ENCODE results near the gene CBLL1.

Gene CBLL1

DNA sequence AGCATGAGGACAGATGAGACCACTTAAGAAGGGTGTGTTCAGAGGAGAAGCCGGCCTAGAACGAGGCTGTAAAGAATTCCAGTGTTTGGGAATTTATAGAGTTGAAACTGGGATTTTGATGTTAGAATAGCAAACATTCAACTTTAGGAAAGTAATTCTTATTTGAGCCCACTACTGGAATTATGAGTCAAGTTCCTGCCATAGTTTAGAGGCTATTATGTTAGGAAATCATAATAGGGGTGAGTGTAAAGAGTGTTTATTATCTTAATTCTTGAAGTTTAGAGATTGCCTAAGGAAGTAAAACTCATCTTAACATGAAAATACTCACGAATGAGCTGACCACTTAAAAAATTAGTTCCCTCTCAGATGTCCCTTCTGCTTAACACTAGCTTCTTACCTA is 2.1 kb downstream of the CBLL1 start:
- no peak for DNase-seq

DNA sequence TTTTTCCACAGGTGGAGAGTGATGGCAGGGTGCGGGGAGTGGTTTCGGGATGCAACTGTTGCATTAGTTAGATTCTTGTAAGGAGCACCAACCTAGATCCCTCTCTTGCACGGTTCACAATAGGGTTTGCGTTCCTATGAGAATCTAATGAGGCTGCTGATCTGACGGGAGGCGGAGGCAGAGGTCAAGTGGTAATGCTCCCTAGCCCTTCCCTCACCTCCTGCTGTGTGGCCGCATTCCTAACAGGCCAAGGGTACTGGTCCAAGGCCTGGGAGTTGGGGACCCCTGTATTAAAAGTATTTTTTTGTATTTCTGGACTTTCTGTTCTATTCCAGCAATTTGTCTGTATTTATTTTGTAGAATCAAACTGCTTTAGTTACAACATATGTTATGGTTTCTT is 7.2 kb downstream of the CBLL1 start:
- DNase-seq = no peak

DNA sequence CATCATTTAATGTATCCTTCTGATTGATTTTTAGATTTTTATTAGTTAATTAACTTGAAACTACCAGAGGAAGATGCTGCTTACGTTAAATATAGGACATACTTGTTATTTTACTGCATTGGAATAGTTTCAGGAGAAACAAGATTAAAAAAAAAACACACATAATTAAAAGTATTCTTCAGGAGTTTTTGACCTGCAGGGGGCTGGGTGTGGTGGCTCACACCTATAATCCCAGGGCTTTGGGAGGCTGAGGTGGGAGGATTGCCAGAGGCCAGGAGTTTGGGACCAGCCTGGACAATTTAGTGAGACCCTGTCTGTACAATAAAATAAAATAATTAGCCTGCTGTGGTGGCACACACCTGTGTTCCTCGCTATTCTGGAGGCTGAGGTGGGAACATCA is 10.7 kb downstream of the CBLL1 start:
- DNase-seq = no peak

DNA sequence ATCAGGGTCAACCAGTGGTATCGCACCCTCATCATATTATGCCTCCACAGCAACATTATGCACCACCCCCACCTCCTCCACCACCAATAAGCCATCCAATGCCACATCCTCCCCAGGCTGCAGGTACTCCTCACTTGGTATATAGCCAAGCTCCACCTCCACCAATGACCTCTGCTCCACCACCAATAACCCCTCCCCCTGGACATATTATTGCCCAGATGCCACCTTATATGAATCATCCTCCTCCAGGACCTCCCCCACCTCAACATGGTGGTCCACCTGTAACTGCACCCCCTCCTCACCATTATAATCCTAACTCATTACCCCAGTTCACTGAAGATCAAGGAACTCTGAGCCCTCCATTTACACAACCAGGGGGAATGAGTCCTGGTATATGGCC is 14.7 kb downstream of the CBLL1 start:
- no peak for DNase-seq

DNA sequence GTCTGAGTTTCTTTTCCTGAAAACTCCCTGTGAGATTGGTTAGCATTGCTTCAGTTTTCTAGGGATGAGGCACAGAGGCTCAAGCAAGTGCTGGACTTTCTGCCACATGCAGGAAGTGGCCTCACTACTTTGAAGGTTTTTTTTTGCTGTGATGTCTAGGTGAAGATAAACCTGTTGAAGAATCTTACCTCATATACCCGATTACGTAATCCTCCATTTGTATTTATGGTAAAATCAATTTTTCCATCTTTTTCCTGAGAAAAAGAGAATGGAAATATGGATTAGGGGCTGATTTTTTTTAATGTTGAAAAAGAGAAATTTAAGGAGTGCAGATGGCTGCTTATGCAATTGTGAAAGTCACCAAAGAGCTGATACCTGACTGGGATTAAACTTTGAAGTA is 23.4 kb downstream of the CBLL1 start:
- DNase-seq = no peak

DNA sequence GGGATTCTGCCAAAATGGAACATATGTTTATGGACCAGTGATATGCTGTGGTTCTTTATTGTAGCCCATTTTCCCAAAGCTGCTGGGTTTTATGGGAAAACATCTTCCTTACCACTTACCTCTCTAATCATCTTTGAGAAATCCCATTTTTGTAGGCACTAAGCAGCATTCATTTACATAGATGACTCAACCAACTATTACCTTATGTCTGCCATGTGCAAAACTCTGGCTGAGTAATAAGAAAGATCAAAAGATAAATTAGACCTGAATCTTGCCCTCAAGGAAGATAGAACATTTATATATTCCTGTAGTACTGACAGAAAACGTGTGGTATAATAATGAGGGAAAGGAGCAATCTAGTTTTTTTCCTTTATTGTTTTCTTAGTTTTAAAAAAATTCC is 24.3 kb downstream of the CBLL1 start:
- DNase-seq = no peak

DNA sequence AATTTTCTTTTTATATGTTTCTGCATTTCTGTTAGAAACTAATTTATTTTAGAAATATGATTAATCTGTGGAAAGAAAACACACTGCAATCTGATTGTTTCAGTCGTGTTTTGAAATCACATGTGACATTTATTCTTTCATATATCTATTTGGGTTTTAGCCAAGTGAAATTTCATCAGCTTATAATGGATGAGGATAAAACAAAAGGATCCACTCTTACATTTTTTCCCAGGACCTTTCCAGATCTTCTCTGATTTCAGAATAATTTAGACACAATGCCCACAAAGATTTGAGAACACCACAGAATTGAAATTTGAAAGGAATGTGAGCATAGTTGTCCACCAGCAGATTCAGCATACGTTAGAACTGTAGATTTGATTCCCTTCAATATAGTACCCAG is 29.1 kb downstream of the CBLL1 start:
- DNase-seq = no peak

DNA sequence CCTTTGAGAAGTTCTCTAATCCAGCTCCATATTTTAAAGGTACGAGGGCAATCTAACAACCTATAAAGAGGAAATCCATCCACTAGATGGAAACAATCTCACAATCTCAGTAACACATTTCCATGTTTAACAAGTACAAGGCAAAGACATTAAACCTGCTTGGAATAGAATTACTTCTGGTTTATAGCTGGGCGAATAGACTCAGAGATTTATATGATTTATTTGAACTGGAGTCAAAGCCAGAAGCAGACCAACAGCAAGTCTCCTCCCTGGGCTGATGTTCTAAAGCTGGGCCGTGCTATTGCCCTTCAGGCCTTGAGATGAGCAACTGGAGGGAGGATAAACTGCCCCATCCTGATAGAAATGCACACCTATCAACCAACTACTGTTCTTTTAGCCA is 33.8 kb downstream of the CBLL1 start:
- DNase-seq = no peak

DNA sequence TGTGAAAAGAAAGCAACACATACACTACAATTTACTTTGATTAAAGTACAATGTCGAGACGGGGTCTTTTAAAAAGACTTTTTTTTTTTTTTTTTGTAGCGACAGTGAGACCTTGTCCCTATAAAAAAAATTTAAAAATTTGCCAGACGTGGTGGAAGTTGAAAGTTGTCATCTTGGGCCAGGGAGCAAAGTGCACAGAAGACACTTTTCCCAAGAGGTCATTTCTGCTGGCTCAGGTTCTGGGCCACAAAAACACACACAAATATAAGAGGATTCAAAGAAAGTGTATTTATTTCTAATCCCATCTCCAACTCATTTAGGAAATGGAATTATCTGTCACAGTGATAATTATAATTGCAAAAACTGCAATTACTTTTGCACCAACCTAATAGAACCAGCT is 34.3 kb downstream of the CBLL1 start:
- no peak for DNase-seq

DNA sequence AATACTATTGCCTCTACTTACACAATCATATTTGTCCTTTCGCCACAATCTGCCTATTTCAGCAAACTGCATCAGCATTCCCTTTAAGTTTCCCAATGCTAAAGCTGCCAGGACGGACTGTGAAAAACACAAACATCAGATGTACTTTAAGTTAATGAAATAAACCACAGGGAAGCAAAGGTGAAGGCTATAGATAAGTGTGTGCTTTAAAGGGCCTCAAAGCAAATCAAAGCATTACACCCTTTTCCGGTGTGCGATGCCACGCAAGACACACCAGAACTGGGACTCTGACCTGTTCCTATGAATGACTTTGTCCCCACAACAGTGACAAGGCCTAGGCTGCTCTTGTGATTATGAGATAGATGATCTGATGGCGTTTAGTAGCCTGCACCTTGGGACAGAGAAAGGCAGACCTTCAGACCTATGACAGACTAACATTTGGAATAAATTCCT is 35.7 kb downstream of the CBLL1 start:
- no peak for DNase-seq

DNA sequence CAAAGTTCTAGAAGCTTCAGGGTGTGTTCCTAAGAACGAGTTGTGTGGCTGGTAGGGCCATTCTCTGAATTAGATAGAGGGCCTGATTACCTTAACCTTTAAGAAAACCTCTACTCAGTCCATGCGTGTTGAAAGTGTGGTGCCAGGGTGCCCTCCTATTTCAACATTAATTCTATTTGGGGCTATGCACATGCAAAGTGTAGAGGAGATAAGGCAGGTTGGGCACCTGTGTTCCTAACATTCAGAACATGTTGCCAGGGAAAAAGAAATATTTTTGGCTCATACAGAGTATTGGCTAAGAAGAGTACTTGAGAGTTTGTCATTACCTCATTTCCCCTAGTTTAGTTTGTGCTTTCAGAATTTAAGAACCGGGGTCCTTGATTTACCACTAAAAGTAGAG is 38.4 kb downstream of the CBLL1 start:
- DNase-seq = no peak

DNA sequence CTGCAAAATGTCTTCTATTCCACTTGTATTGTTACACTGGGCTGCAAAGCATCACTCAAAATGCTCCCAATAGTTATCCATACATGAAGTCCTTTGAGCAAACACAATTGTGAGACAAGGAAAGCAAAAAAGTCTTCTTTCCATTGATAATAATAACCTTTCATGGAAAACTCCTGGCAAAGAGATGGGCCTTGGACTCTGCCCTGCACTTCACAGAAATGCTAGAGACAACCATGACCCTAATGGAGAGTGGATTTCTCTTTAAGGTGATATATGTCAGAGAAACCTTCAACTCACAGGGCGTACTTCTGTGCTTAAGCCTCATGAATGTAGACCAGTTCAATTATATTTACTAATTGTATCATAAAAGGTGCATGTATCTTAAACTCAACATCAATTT is 39.7 kb downstream of the CBLL1 start:
- DNase-seq = no peak

DNA sequence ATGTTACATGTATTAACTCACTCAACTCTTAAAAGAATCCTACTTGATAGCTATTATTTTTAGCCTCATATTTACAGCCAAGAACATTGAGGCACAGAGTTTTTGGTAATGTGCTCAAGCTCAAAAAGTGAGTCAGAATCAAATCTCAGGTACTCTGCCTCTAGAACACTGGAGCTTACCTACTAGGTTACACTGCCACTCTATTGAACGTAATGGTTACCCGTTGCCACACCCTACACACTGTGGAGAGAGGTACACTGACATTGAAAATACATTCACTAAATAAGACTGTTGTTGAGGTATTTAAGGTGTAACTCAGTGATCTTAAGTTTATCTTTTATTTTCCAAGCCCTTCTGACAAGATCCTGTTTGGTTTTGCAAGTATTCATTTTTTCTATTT is 41.2 kb downstream of the CBLL1 start:
- no peak for DNase-seq

DNA sequence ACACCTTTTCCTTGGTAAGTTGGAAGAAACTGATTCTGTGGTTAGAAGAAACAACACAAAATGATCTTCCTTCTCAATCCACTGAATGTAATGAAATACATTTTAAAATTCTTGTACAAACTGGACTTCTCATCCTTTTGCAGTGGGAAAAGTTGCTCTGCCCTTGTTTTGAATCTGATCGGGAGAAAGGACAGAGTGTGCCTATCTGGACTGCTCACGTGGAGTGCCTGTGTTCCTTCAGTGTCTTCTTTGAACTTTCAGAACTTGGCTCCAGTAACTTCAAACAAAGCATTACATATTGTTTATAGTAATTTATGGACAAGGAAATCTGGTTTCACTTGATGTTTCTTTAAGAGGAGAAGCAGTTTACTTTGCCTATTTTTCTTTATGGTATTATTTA is 42.0 kb downstream of the CBLL1 start:
- no peak for DNase-seq

DNA sequence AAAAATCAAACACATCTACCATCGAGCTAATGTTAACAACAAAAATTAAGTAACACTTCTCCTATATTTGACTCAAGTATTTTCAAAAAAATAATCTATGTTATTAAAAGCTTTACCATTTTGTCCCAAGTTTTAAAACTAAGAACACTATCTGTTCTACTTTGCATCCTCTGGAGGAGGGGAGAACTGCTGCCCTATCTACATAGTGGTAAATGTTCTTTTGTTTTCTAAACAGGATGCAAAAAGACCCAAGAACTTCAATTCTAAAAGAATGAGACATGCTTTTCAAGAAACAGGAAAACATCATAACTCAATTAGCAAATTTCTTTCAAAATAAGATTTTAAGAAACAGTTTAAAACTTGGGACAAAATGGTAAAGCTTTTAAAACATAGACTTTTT is 44.3 kb downstream of the CBLL1 start:
- no peak for DNase-seq

DNA sequence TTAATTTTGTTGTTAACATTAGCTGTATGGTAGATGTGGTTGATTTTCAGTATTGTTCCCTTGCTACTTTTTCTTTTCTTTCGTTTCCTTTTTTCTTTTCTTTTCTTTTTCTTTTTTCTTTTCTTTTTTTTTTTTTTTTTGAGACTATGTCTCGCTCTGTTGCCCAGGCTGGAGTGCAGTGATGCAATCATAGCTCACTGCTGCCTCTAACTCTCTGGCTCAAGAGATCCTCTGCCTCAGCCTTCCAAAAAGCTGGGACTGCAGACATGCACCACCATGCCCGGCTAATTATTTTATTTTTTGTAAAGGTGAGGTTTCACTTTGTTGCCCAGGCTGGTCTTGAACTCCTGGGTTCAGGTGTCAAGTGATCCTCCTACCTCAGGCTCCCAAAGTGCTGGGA is 44.7 kb downstream of the CBLL1 start:
- DNase-seq = no peak

DNA sequence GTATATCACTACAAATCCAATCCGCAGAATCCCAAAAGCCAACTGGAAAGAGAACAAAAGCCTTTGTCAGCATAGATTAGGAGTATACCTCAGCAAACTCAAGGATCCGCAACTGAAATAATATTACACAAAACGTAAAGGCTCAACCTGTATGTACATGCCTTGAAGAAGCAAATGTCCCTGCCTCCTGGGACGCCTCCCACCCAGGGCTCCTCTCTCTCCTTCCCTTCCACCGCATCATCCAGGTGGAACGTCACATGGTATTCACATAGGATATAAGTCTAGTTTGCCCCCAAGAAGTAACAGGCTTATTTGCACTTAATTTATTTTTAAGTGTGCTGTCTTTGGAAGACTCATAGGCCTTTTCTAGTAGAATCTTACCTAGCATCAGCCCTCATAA is 45.7 kb downstream of the CBLL1 start:
- no peak for DNase-seq

DNA sequence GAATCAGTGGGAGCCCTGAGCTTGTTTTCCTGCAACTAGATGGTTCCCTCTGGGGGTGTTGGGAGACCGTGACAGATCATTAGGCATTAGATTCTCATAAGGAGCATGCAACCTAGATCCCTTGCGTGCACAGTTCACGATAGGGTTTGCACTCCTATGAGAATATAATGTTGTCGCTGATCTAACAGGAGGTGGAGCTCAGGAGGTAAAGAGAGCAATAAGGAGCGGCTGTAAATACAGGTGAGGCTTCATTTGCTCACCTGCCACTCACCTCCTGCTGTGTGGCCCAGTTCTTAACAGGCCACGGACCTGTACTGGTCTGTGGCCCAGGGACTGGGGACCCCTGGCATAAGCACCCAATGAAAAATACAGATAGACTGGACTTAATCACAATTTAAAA is 48.4 kb downstream of the CBLL1 start:
- no peak for DNase-seq

DNA sequence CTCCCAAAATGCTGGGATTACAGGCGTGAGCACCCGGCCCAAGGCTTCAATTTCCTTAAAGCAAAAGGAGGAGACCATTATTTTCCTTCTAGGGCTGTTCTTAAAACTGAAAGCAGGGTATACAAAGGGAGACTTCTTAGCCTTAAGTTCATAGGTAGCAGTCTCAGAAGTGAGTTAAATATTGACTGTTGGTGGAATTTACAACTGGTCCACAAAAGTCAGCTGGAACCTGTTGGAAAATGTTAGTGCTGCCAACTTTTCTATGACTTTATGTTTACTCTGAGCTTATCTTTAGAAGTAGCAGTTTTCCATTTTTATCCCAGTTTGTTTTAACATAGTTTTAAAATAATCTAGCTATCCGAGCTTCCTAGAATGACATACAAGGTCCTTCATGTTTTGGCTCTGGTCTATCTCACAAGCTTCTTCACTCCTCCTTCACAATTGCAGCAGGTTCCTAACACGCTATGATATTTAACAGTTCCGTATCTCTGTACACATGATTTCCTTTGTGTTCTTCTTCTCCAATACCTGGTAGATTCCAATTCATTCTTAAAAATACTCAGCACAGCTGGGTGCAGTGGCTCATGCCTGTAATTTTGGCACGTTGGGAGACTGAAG is 55.8 kb downstream of the CBLL1 start:
- no peak for DNase-seq

DNA sequence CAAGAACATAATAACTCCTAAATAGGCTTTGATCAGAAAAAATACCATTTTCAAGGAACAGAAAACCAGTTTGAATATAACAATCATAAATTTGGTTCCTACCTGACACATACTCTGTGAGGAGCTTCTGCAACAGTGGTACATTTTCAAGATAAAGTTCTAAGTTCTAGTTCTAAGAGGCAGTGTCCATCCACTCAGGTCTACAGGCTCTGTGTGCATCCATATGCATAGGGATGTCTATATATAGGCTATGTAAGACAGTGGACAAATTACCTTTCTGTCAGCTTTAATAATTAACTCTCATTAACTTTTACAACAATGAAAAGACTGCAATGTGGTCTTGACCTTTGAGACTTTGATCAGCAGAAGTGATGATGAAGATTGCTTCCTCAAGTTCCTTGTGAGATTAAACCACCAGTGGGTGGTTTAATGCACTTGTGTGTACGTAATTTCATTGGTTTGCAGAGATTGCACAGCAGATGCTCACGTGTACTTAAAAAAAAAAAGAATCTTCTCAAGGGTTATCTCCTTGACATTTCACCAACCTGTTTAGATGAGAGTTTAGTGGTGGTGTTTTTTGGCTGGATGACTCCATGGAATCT is 59.2 kb downstream of the CBLL1 start, which contains the start of gene SLC26A3:
Gene SLC26A3, minus strand, starts transcription at position 215 of the 602 bp plus-strand sequence. CDS start 8,714 bp downstream, outside the sequence.
- no peak for DNase-seq

DNA sequence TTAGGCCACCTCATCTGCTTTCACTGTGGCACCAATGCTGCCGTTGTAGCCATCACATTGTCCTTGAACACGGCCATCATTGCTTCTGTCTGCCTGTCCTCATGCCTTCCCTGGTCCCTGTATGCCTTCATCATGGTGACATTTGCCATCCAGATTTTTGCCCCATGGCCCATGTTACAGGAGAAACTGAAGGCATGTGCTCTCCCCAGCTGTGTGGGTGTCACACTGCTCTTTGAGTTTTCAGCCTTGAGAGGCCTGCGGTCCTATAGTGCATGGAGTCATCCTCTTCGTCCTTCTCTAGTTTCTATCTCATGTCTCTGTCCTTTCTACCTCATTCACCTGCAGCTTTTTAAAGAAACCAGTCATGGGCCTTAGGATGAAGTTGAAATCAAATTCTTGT is 65.2 kb downstream of the CBLL1 start:
- DNase-seq = no peak

DNA sequence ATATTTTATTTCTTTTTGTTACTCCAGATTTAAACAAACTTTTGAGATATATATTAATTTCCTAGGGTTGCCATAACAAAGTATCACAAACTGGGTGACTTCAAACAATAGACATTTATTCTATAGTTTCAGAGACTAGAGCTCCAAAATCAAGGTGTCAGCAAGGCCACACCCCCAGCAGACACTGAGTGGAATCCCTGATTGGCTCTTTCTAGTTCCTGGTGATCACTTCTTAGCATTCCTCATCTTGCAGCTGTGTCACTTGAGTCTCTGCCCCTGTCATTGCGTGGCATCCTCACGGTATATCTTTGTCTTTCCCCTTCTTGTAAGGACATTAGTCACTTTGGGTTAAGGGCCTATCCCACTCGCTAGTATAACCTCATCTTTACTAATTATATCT is 66.7 kb downstream of the CBLL1 start:
- no peak for DNase-seq

Data from CD4-positive, alpha-beta T cell treated with Interleukin-10 for 1 hour (primary cell).